SIG-M5 (cell line): ENCODE measurements around the gene IL12RB2.

ENCODE experiments used
- DNase-seq: peaks from one replicate; lab custom pipeline; 2025; lab: John Stamatoyannopoulos, UW

Gene IL12RB2

GRCh38 chr1:67313934-67314671 lies 6.4 kb downstream of the IL12RB2 start:
- no peak for DNase-seq

- no peak for DNase-seq
Observed at GRCh38 chr1:67314696-67315095, 7.0 kb downstream of the IL12RB2 start.

- DNase-seq, result no peak
Observed at GRCh38 chr1:67316180-67316902, 8.7 kb downstream of the IL12RB2 start.

- DNase-seq, result no peak
Observed at GRCh38 chr1:67316918-67317317, 9.2 kb downstream of the IL12RB2 start.

GRCh38 chr1:67317803-67318202 lies 10.1 kb downstream of the IL12RB2 start:
- DNase-seq, result no peak

GRCh38 chr1:67322442-67322841 lies 14.8 kb downstream of the IL12RB2 start:
- no peak for DNase-seq

GRCh38 chr1:67323087-67323486 lies 15.4 kb downstream of the IL12RB2 start:
- no peak for DNase-seq

GRCh38 chr1:67324068-67324467 lies 16.4 kb downstream of the IL12RB2 start:
- DNase-seq, result no peak

GRCh38 chr1:67327864-67328466 lies 20.3 kb downstream of the IL12RB2 start:
- no peak for DNase-seq

GRCh38 chr1:67332653-67333529 lies 25.2 kb downstream of the IL12RB2 start:
- DNase-seq, result no peak

- no peak for DNase-seq
Observed at GRCh38 chr1:67333603-67334002, 25.9 kb downstream of the IL12RB2 start.

GRCh38 chr1:67335411-67335810 lies 27.7 kb downstream of the IL12RB2 start:
- no peak for DNase-seq

- no peak for DNase-seq
Observed at GRCh38 chr1:67336157-67336556, 28.5 kb downstream of the IL12RB2 start.

- no peak for DNase-seq
Observed at GRCh38 chr1:67336783-67337182, 29.1 kb downstream of the IL12RB2 start.

GRCh38 chr1:67338642-67339041 lies 31.0 kb downstream of the IL12RB2 start:
- DNase-seq, result no peak

GRCh38 chr1:67339623-67340343 lies 32.1 kb downstream of the IL12RB2 start:
- DNase-seq, result no peak

- DNase-seq, result no peak
Observed at GRCh38 chr1:67342076-67342890, 34.6 kb downstream of the IL12RB2 start.

- no peak for DNase-seq
Observed at GRCh38 chr1:67345556-67345955, 37.9 kb downstream of the IL12RB2 start.

- DNase-seq, result no peak
Observed at GRCh38 chr1:67346982-67347381, 39.3 kb downstream of the IL12RB2 start.

- no peak for DNase-seq
Observed at GRCh38 chr1:67347688-67348472, 40.2 kb downstream of the IL12RB2 start.
